Type B pancreatic cell (in vitro differentiated cells): Measurements from ENCODE around the gene PIERCE2. TPM values are rescaled to one million over a fixed set of nuclear protein-coding genes. Genes with fewer than 3 reads are reported as not detected.

Source experiments
- DNase-seq: peaks from one replicate; pipeline ENCODE4 v3.0.0; 2021; ENCODE audit warnings: mixed read lengths; ENCODE audit not compliant: unreplicated experiment; ENCODE audit errors: extremely low spot score
- H3K27ac Mint-ChIP-seq: 2 replicates; pipeline ENCODE4 v1.8.0; 2021; ENCODE audit warnings: mild to moderate bottlenecking, mixed read lengths
- H3K27me3 Mint-ChIP-seq: 2 replicates; pipeline ENCODE4 v1.8.0; 2021; ENCODE audit warnings: mixed read lengths
- H3K36me3 Mint-ChIP-seq: 2 replicates; pipeline ENCODE4 v1.8.0; 2021; ENCODE audit warnings: mixed read lengths
- H3K4me1 Mint-ChIP-seq: one replicate; pipeline ENCODE4 v1.8.0; 2021; ENCODE audit warnings: mixed read lengths; ENCODE audit not compliant: unreplicated experiment
- H3K4me3 Mint-ChIP-seq: 2 replicates; pipeline ENCODE4 v1.8.0; 2021; ENCODE audit warnings: mild to moderate bottlenecking, mixed read lengths
- H3K9me3 Mint-ChIP-seq: 2 replicates; pipeline ENCODE4 v1.8.0; 2021; ENCODE audit warnings: mixed read lengths
- long read RNA-seq: library from polyadenylated mRNA; unstranded; transcript quantifications from one replicate; pipeline ENCODE4 v2.0.0, GENCODE V29; 2020
- total RNA-seq: library from RNA; stranded (reverse); gene quantifications from 2 replicates; pipeline ENCODE4 v1.2.1, GENCODE V29; 2021; ENCODE audit warnings: low replicate concordance
- TF ChIP-seq, protein P1 (sequence below): fragments of 200-600 bp; sonication (generic); conservative IDR thresholded peaks from 2 replicates; pipeline ENCODE4 v1.5.0; 2021; ENCODE audit warnings: antibody characterized with exemption, mild to moderate bottlenecking

Gene PIERCE2
- total RNA-seq: 2.1 and 2.3 TPM in 2 replicates
- long read RNA-seq, partial matches to known transcripts: 0 of 2 reads
- long read RNA-seq, other reads (novel, unspliced or antisense): 1 of 2 reads

DNA sequence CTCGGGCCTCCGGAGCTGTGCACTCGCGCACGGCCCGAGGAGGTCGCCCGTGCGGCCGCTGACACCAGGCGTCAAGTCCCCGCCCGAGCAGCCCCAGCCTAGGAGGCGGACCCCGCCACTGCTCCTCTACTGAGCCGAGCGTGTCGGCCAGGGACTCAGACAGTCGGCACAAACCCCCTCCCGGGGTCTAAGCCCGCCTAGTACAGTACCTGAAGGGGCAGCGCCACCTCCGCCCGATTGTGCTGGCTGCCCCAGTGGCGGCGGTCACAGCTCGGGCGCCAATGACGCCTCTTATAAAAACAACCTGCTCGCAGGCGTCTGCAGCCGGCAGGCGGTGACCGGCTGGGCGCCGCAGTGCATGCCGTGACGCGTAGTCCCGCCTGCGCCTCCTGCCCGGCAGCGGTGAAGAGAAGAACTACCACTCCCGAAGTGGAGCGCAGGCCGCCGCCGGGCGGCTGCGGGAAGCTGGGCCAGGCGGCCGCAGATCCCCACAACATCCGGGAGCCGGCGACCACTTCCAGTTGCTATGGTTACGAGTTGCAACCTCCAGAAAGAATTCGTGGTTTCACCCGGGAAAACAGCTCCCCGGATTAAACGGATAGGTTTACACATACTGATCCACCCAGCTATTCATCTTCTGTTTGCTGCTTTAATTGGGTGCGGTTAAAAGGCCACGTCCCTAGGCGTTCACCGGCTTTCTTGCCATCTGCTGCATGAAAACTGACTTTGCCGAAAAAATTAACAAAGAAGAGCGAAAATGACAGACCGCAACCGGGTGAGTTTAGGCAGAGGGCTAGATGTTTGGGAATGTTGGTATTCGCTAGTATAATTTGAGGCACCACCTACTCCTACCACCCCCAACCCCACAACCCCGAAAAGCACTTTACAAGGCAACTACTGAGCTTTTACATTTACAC lies at the start of gene PIERCE2, which contains the start of gene CCPG1:
Gene PIERCE2, plus strand, starts transcription at position 484 of the 917 bp plus-strand sequence. Its CDS starts 274 bp downstream, at position 758.
Gene CCPG1, minus strand, starts transcription at position 348 of the 917 bp plus-strand sequence. CDS start 18,935 bp downstream, outside the sequence.
- DNase-seq: peak; percentile 95
- no peaks in the 10 kb centered on the region for H3K9me3 Mint-ChIP-seq
- TF ChIP-seq, protein P1, sequence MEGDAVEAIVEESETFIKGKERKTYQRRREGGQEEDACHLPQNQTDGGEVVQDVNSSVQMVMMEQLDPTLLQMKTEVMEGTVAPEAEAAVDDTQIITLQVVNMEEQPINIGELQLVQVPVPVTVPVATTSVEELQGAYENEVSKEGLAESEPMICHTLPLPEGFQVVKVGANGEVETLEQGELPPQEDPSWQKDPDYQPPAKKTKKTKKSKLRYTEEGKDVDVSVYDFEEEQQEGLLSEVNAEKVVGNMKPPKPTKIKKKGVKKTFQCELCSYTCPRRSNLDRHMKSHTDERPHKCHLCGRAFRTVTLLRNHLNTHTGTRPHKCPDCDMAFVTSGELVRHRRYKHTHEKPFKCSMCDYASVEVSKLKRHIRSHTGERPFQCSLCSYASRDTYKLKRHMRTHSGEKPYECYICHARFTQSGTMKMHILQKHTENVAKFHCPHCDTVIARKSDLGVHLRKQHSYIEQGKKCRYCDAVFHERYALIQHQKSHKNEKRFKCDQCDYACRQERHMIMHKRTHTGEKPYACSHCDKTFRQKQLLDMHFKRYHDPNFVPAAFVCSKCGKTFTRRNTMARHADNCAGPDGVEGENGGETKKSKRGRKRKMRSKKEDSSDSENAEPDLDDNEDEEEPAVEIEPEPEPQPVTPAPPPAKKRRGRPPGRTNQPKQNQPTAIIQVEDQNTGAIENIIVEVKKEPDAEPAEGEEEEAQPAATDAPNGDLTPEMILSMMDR: peak; percentile 85
- H3K27ac Mint-ChIP-seq: peak within 1 kb of the TSS; percentile 90
- no peaks in the 10 kb centered on the region for H3K27me3 Mint-ChIP-seq
- peaks cover 15% of the 10 kb centered on the region for H3K4me1 Mint-ChIP-seq
- H3K36me3 Mint-ChIP-seq: no peaks in the 10 kb centered on the region
- H3K4me3 Mint-ChIP-seq: peak within 1 kb of the TSS; percentile 96

- H3K4me3 Mint-ChIP-seq: no peak overlapping the region
- DNase-seq: no peak
- H3K27me3 Mint-ChIP-seq: no peaks in the 10 kb centered on the region
- H3K4me1 Mint-ChIP-seq: no peaks in the 10 kb centered on the region
- H3K27ac Mint-ChIP-seq: no peak overlapping the region
- H3K9me3 Mint-ChIP-seq: no peaks in the 10 kb centered on the region
- peaks cover 15% of the 10 kb centered on the region for H3K36me3 Mint-ChIP-seq
- TF ChIP-seq, protein P1: no peak
Observed at GRCh38 chr15:55360256-55360655, 48.0 kb upstream of the PIERCE2 start.

- TF ChIP-seq, protein P1: no peak
- Mint-ChIP-seq H3K36me3 (peaks cover 13% of the 10 kb centered on the region), H3K9me3 (no peaks in the 10 kb centered on the region), H3K27ac (no peak overlapping the region), H3K4me1 (no peaks in the 10 kb centered on the region), H3K4me3 (no peak overlapping the region), H3K27me3 (no peaks in the 10 kb centered on the region)
- no peak for DNase-seq
Observed at GRCh38 chr15:55361048-55361447, 47.2 kb upstream of the PIERCE2 start.

DNA sequence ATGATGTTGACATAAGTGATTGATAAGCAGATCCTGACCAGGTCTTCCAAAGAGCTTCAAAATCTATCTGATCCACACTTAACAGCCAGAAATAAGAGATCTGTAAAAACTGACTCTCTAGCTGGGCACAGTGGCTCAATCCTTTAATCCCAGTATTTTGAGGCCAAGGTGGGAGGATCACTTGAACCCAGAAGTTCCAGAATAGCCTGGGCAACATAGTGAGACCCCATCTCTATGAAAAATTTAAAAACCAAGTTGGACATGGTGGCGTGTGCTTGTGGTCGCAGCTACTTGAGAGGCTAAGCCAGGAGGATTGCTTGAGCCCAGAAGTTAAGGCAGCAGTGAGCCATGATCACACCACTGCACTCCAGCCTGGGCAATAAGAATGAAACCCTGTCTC lies 45.7 kb upstream of the PIERCE2 start:
- H3K4me3 Mint-ChIP-seq: no peak overlapping the region
- no peak overlapping the region for H3K27ac Mint-ChIP-seq
- no peaks in the 10 kb centered on the region for H3K27me3 Mint-ChIP-seq
- TF ChIP-seq, protein P1: no peak
- no peak for DNase-seq
- H3K36me3 Mint-ChIP-seq: peaks cover 4% of the 10 kb centered on the region
- no peaks in the 10 kb centered on the region for H3K4me1 Mint-ChIP-seq
- no peaks in the 10 kb centered on the region for H3K9me3 Mint-ChIP-seq

- no peak for DNase-seq
- Mint-ChIP-seq H3K36me3 (peaks cover 4% of the 10 kb centered on the region), H3K4me3 (no peak overlapping the region), H3K27ac (no peak overlapping the region), H3K9me3 (no peaks in the 10 kb centered on the region), H3K4me1 (no peaks in the 10 kb centered on the region), H3K27me3 (no peaks in the 10 kb centered on the region)
- TF ChIP-seq, protein P1: no peak
Observed at GRCh38 chr15:55366981-55367380, 41.3 kb upstream of the PIERCE2 start.
